Bronchial epithelial cell (primary cell): ENCODE data around the gene EPB41L5. TPM values are rescaled to one million over a fixed set of nuclear protein-coding genes. Genes with fewer than 3 reads are reported as not detected.

ENCODE experiments used
- DNase-seq: peaks from one replicate; pipeline ENCODE4 v3.0.0-alpha.2; 2010; ENCODE audit warnings: low read depth
- FAIRE-seq: peaks from 2 replicates; lab custom pipeline; 2011; peaks lifted over from hg19 to GRCh38; lab: Jason Lieb, UNC
- H3K27me3 ChIP-seq: 2 replicates; pipeline ENCODE4 v1.5.1; 2011; ENCODE audit warnings: low read length; ENCODE audit not compliant: control insufficient read depth, insufficient read depth
- H3K36me3 ChIP-seq: 2 replicates; pipeline ENCODE4 v1.5.1; 2011; ENCODE audit warnings: low read length; ENCODE audit not compliant: control insufficient read depth, insufficient read depth
- H3K4me3 ChIP-seq: 2 replicates; pipeline ENCODE4 v1.5.1; 2011; ENCODE audit warnings: mild to moderate bottlenecking, low read depth, low read length, control low read depth
- CTCF ChIP-seq: IDR thresholded peaks from 2 replicates; pipeline ENCODE4 v1.5.1; 2011; ENCODE audit warnings: mild to moderate bottlenecking, moderate library complexity, low read length, control low read depth, inconsistent platforms; ENCODE audit not compliant: insufficient read depth, severe bottlenecking
- total RNA-seq: library from RNA; depleted of rRNA; stranded (reverse); fragments of >200 nt; gene quantifications from 2 replicates; pipeline ENCODE4 v1.2.1, GENCODE V29; 2014

EPB41L5 gene
- total RNA-seq, 1 donor from 2014 or later = 34.5 TPM

- H3K36me3 ChIP-seq = no peaks in the 10 kb centered on the region
- no peak for TF ChIP-seq CTCF
- FAIRE-seq (no peak), DNase-seq (no peak)
- no peak overlapping the region for H3K4me3 ChIP-seq
- no peaks in the 10 kb centered on the region for H3K27me3 ChIP-seq
Observed at GRCh38 chr2:120052597-120052996, 39.7 kb downstream of the EPB41L5 start.

- FAIRE-seq = no peak
Observed at GRCh38 chr2:120053891-120054290, 41.0 kb downstream of the EPB41L5 start.

GRCh38 chr2:120059483-120059882 is 46.6 kb downstream of the EPB41L5 start:
- no peak overlapping the region for H3K4me3 ChIP-seq
- no peaks in the 10 kb centered on the region for H3K36me3 ChIP-seq
- FAIRE-seq (no peak), DNase-seq (no peak)
- no peak for TF ChIP-seq CTCF
- H3K27me3 ChIP-seq = no peaks in the 10 kb centered on the region

More at GRCh38 chr2:120053891-120054290, 41.0 kb downstream of the EPB41L5 start:
- no peaks in the 10 kb centered on the region for H3K27me3 ChIP-seq
- TF ChIP-seq CTCF = no peak
- H3K36me3 ChIP-seq = no peaks in the 10 kb centered on the region
- DNase-seq = peak; percentile 64
- no peak overlapping the region for H3K4me3 ChIP-seq

- Histone ChIP-seq H3K4me3 (no peak overlapping the region), H3K27me3 (no peaks in the 10 kb centered on the region), H3K36me3 (no peaks in the 10 kb centered on the region)
- no peak for TF ChIP-seq CTCF
- FAIRE-seq = no peak
- no peak for DNase-seq
Observed at GRCh38 chr2:120060088-120060623, 47.3 kb downstream of the EPB41L5 start.

GRCh38 chr2:120064664-120065063 is 51.8 kb downstream of the EPB41L5 start:
- no peaks in the 10 kb centered on the region for H3K27me3 ChIP-seq
- TF ChIP-seq CTCF = no peak
- DNase-seq = no peak
- no peaks in the 10 kb centered on the region for H3K36me3 ChIP-seq
- no peak overlapping the region for H3K4me3 ChIP-seq
- no peak for FAIRE-seq
